HL-60 (cell line): Measurements from ENCODE around the gene CACNA1C.

ENCODE experiments used
- DNase-seq, 2 experiments: peaks; one replicate each; pipeline ENCODE4 v3.0.0-alpha.2; 2010 to 2020; ENCODE audit warnings: low read depth in 1 of 2, low spot score in 1 of 2
- H3K27ac ChIP-seq: fragments of 250-450 bp; sonication (Bioruptor Pico); replicated peaks from 2 replicates; pipeline ENCODE4 v1.5.1; 2020; ENCODE audit warnings: mild to moderate bottlenecking, moderate library complexity
- H3K27me3 ChIP-seq: fragments of 250-450 bp; sonication (Bioruptor Pico); 2 replicates; pipeline ENCODE4 v1.5.1; 2021; ENCODE audit warnings: mild to moderate bottlenecking, moderate library complexity; ENCODE audit not compliant: insufficient read depth, poor library complexity, severe bottlenecking
- H3K4me3 ChIP-seq: replicated peaks from 2 replicates; pipeline ENCODE4 v1.5.1; 2011; ENCODE audit warnings: mild to moderate bottlenecking, control low read depth, low read length; ENCODE audit not compliant: insufficient read depth
- GABPA ChIP-seq: IDR thresholded peaks from 2 replicates; pipeline ENCODE4 v1.6.1; 2012; ENCODE audit warnings: low read depth
- POLR2AphosphoS5 ChIP-seq: IDR thresholded peaks from 2 replicates; pipeline ENCODE4 v1.6.1; 2012; ENCODE audit warnings: low read depth
- REST ChIP-seq: IDR thresholded peaks from 2 replicates; pipeline ENCODE4 v1.6.1; 2012; ENCODE audit warnings: low read depth; ENCODE audit not compliant: insufficient replicate concordance
- SPI1 ChIP-seq: IDR thresholded peaks from 2 replicates; pipeline ENCODE4 v1.6.1; 2012; ENCODE audit warnings: low read depth, mild to moderate bottlenecking, borderline replicate concordance
- TF ChIP-seq, protein P1 (sequence below): IDR thresholded peaks from one replicate; pipeline ENCODE4 v1.5.1; 2011; ENCODE audit warnings: low read length, control low read depth, inconsistent platforms; ENCODE audit not compliant: insufficient read depth

The CACNA1C gene

DNA sequence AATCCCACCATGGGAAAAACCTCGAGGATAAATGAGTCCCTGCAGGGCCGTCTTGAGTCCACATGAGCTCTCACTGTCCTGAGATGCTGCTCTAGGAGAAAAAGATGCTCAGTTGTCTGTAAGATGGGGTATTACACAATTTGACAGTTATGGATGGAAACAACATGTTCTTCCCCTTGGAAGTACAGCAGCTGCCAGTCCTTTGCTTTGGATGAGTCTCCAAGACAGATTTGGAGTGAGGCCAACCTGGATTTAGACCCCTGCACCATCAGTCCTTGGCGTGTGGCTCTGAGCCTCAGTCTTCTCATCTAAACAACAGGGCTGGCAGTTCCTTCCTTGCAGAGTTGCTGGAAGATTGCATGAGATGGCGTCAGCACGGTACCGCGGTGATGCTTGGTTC lies 432.9 kb downstream of the CACNA1C start:
- Histone ChIP-seq H3K4me3 (no peak overlapping the region), H3K27ac (no peak overlapping the region), H3K27me3 (no peaks in the 10 kb centered on the region)
- TF ChIP-seq GABPA: no peak
- TF ChIP-seq POLR2AphosphoS5: no peak
- TF ChIP-seq, protein P1, sequence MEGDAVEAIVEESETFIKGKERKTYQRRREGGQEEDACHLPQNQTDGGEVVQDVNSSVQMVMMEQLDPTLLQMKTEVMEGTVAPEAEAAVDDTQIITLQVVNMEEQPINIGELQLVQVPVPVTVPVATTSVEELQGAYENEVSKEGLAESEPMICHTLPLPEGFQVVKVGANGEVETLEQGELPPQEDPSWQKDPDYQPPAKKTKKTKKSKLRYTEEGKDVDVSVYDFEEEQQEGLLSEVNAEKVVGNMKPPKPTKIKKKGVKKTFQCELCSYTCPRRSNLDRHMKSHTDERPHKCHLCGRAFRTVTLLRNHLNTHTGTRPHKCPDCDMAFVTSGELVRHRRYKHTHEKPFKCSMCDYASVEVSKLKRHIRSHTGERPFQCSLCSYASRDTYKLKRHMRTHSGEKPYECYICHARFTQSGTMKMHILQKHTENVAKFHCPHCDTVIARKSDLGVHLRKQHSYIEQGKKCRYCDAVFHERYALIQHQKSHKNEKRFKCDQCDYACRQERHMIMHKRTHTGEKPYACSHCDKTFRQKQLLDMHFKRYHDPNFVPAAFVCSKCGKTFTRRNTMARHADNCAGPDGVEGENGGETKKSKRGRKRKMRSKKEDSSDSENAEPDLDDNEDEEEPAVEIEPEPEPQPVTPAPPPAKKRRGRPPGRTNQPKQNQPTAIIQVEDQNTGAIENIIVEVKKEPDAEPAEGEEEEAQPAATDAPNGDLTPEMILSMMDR: no peak
- no peak for TF ChIP-seq SPI1
- no peak for TF ChIP-seq REST
- DNase-seq: no peak

- Histone ChIP-seq H3K27ac (no peak overlapping the region), H3K4me3 (no peak overlapping the region), H3K27me3 (no peaks in the 10 kb centered on the region)
- DNase-seq: no peak
- TF ChIP-seq SPI1 (no peak), GABPA (no peak), REST (no peak), POLR2AphosphoS5 (no peak)
- TF ChIP-seq, protein P1: no peak
These were observed 434.0 kb downstream of the CACNA1C start for GRCh38 chr12:2486796-2487195.

- TF ChIP-seq, protein P1: no peak
- TF ChIP-seq SPI1 (no peak), REST (no peak), GABPA (no peak), POLR2AphosphoS5 (no peak)
- Histone ChIP-seq H3K27me3 (no peaks in the 10 kb centered on the region), H3K4me3 (no peak overlapping the region), H3K27ac (no peak overlapping the region)
- DNase-seq: no peak
These were observed 434.5 kb downstream of the CACNA1C start for GRCh38 chr12:2487278-2487677.
